ENCODE results near the gene INSYN2B.

Gene INSYN2B

GRCh38 chr5:169893010-169893409, 87.3 kb downstream of the INSYN2B start:
- no peak for DNase-seq (ENCODE audit: low read depth in 3 of 3)

GRCh38 chr5:169889572-169889971, 90.7 kb downstream of the INSYN2B start:
- DNase-seq (ENCODE audit: low read depth in 3 of 3) = no peak

- no peak for DNase-seq (ENCODE audit: low read depth in 3 of 3)
Observed at GRCh38 chr5:169886677-169887076, 93.6 kb downstream of the INSYN2B start.

GRCh38 chr5:169886033-169886432, 94.3 kb downstream of the INSYN2B start:
- no peak for DNase-seq (ENCODE audit: low read depth in 3 of 3)

- no peak for DNase-seq (ENCODE audit: low read depth in 3 of 3)
Observed at GRCh38 chr5:169881702-169882303, 98.5 kb downstream of the INSYN2B start.

- no peak for DNase-seq (ENCODE audit: low read depth in 3 of 3)
Observed at GRCh38 chr5:169880785-169881184, 99.5 kb downstream of the INSYN2B start.

- no peak for DNase-seq (ENCODE audit: low read depth in 3 of 3)
Observed at GRCh38 chr5:169880012-169880663, 100.2 kb downstream of the INSYN2B start.

GRCh38 chr5:169876386-169876785, 103.9 kb downstream of the INSYN2B start:
- no peak for DNase-seq (ENCODE audit: low read depth in 3 of 3)

- no peak for DNase-seq (ENCODE audit: low read depth in 3 of 3)
Observed at GRCh38 chr5:169875731-169876130, 104.6 kb downstream of the INSYN2B start.

GRCh38 chr5:169875091-169875728, 105.1 kb downstream of the INSYN2B start:
- no peak for DNase-seq (ENCODE audit: low read depth in 3 of 3)

- no peak for DNase-seq (ENCODE audit: low read depth in 3 of 3)
Observed at GRCh38 chr5:169874621-169875020, 105.7 kb downstream of the INSYN2B start.

- no peak for DNase-seq (ENCODE audit: low read depth in 3 of 3)
Observed at GRCh38 chr5:169873642-169874041, 106.7 kb downstream of the INSYN2B start.

- DNase-seq (ENCODE audit: low read depth in 3 of 3) = no peak
Observed at GRCh38 chr5:169871826-169872490, 108.3 kb downstream of the INSYN2B start.

- no peak for DNase-seq (ENCODE audit: low read depth in 3 of 3)
Observed at GRCh38 chr5:169870211-169870610, 110.1 kb downstream of the INSYN2B start.

- no peak for DNase-seq (ENCODE audit: low read depth in 3 of 3)
Observed at GRCh38 chr5:169869066-169869465, 111.2 kb downstream of the INSYN2B start.

GRCh38 chr5:169867347-169867746, 112.9 kb downstream of the INSYN2B start:
- no peak for DNase-seq (ENCODE audit: low read depth in 3 of 3)

GRCh38 chr5:169864483-169864882, 115.8 kb downstream of the INSYN2B start:
- no peak for DNase-seq (ENCODE audit: low read depth in 3 of 3)

- no peak for DNase-seq (ENCODE audit: low read depth in 3 of 3)
Observed at GRCh38 chr5:169862391-169862811, 117.9 kb downstream of the INSYN2B start.

- DNase-seq (ENCODE audit: low read depth in 3 of 3) = no peak
Observed at GRCh38 chr5:169861934-169862333, 118.4 kb downstream of the INSYN2B start.

- no peak for DNase-seq (ENCODE audit: low read depth in 3 of 3)
Observed at GRCh38 chr5:169861433-169861832, 118.9 kb downstream of the INSYN2B start.

GRCh38 chr5:169860585-169860984, 119.7 kb downstream of the INSYN2B start:
- DNase-seq (ENCODE audit: low read depth in 3 of 3) = no peak

- DNase-seq (ENCODE audit: low read depth in 3 of 3) = no peak
Observed at GRCh38 chr5:169856571-169856970, 123.7 kb downstream of the INSYN2B start.

All from stimulated activated CD4-positive, alpha-beta T cell treated with anti-CD3 and anti-CD28 coated beads, TNF-alpha, amount 100 ng/mL, for 4 hours (primary cell).